Stimulated activated naive CD8-positive, alpha-beta T cell treated with anti-CD3 and anti-CD28 coated beads, Interleukin-15, Interleukin-2, amounts not matched to agents 100 U/mL and 50 U/mL, for 24 hours (primary cell): ENCODE data around the gene RCAN1.
A peak's percentile ranks its signal among the peaks of the same experiment; 100 is the strongest.
"Not testable (repeated sequence)": the region's sequence is repeated elsewhere in the genome, so short reads cannot be mapped to it uniquely, and the experiment has no call there.

Experiments used
- ATAC-seq: fragments of 150-1000 bp; cut with Tn5 transposase; one replicate; pipeline ENCODE4 v1.10.0; 2021
- DNase-seq: peaks from one replicate; pipeline ENCODE4 v3.0.0; 2021

Gene RCAN1

DNA sequence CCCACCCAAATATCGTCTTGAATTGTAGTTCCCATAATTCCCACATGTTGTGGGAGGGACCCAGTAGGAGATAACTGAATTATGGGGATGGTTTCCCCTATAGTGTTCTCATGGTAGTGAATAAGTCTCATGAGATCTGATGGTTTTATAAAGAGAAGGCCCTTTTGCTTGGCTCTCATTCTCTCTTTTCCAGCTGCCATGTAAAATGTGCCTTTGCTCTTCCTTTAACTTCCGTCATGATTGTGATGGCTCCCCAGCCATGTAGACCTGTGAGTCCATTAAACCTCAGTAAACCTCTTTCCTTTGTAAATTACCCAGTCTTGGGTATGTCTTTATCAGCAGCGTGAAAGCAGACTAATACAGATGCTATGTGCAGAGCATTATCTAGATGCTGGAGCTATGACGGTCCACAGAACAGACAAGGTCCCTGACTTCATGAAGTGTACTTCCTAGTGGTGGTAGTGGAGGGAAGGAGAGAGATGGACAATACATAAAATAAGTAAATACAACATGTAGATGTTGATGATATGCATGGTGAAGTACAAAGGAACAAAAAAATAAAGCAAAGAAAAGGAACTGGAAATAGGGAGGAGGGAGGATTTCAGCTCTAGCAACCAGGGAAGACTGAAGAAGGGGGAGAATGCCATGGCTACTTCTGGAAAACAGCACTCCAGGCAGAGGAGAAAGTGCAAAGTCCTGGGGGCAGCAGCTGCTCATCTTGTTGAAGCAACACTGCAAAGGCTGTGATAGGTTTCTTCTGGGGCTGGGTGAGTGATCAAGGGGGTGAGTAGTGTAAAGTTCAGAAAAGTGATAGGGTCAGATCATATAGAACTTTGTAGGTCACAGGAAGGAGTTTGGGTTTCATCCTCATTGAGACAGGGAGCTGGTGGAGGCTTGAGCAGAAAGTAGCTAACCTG is 6.8 kb upstream of the RCAN1 start:
- ATAC-seq = no peak

DNA sequence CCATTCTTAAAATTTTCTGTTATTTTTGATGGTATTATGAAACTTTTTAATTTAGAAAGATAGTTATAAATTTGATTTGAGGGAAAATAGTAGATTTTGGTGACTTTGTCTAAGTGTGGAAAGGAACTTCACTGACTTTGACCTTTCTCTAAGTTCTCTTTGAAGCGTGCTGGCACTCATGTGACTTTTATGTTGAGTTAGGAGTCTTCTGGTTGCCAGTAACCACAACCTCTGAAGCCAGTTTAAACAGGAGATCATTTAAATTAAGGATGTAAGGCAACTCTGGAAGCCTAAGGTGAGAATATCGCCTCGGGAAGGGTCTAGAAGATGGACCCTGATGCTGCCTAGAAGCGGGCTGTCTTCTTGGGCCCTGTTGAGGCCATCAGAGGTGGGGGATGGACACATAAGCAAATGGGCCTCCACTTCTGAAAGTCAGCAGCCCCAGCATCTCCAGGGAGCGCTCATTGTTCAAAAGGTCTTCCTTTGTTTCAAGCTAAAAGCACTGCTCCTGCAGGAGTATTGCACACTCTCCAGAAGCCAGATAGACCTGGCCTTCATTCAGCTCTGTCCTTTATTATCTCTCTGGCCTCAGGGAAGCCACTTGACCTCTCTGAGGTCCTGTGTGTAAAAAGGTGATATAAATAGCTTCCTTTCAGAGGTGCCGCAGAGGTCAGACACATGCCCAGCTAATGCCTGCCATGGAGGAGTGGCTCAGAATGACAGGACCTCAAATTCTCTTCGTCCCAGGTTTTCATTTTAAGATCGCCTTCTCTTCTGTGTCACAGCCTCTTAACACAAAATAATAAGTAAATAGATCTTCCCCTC is 5.1 kb upstream of the RCAN1 start:
- ATAC-seq (no peak), DNase-seq (no peak)

More for the DNA sequence above, 6.8 kb upstream of the RCAN1 start:
- no peak for DNase-seq

DNA sequence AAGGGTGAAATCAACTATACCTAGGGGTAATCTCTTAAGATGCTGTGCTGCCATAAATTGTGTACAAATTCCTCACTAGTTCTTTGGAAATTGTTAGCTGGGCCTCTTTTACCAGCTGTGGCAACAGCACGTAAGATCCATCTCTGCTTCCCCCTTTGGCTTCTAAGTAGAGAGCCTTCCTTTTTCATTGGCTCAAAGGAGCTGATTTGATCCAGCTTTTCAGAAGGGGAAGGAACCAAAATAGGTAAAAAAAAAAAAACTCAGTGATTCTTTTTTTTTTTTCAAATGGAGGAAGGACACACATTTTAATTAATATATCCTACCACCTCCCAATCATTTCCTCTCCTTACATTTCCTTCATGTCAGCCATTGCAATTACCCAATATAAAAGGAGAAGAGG is 4.0 kb upstream of the RCAN1 start:
- DNase-seq (no peak), ATAC-seq (no peak)

DNA sequence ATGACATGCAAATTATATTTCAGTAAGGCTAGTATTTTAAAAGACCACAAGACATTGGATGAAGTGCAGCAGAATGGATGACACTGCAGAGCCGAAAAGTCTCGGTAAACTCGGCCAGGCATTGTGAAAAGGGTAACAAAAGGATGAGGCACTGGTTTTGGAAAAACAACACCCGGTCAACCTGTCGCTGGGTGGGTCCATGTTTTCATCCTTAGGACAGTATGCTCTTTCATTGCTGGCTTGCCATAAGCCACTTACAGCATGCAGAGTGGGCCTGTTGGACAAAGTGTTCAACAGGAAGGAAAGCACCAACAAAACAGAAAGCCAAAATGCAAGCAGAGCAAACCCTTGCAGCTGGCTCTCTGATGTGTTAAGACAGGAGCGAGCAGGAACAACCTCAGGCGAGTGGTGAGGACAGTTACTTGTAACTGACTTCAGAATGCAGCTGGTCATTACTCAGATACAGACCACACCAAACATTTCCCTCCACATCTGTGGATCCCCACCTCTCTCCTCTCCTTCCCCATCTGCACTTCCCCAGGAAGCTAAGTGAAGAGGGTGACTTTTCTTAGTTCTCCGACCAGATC is 2.9 kb upstream of the RCAN1 start:
- no peak for DNase-seq
- ATAC-seq = no peak

DNA sequence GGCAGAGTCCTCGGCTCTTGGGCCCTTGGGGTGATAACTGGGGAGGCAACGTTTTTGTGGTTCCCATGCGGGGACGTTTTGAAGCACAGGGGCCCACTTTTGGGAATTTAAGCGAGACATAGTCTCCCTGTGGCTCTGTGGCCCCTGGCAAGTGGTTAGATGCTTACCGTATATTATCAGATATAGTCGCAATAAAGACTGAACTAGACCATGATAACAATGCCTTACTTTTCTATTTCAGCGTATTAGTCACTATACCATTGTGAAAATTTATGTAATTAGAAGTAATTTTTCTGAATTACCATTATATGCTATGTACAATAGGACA is 538 bp upstream of the RCAN1 start:
- no peak for ATAC-seq
- DNase-seq = no peak

DNA sequence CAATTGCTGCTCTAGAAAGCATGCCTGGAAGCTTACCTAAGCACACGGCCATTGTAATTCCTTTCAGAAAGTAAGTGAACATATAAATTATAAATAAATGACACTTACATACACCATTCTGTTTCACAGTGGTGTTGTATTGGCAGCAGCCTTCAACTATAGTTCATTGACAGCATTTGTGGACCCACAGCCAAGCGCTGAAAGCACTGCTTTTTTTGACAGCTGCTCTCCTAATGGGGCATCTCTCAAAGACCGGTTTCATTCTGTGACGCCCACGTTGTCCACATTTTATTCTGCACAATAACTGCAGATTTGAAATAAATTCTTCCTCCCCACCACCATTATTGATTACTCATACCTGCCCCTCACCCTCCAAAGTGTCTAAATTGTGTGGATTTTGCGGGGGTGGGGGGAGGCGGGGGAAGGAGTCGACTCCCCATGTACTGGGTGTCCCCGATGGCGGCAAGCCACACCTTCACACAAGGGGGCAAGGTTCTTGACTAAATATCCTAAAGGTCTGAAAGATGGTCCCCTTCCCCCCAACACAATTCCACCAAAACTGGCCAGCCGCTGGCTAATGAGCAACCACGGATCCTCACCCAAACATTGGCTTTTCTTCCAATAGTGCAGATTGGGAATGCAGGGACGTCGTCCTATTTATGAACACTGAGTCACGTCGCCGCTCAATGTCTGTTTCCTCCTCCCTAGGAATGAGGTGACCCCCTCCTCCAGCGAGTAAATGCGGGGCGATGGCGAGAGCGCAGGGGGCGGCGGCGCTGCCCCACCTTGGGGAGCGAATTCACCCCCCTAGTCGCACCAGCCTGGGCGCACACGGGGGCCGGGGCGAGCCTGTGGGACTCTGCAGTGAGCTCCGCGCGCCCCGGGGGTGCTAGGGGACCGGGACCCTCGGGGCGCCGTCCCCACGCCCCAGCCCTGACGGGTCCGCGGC is 960 bp downstream of the RCAN1 start:
- ATAC-seq (no peak), DNase-seq (peak; percentile 13)

DNA sequence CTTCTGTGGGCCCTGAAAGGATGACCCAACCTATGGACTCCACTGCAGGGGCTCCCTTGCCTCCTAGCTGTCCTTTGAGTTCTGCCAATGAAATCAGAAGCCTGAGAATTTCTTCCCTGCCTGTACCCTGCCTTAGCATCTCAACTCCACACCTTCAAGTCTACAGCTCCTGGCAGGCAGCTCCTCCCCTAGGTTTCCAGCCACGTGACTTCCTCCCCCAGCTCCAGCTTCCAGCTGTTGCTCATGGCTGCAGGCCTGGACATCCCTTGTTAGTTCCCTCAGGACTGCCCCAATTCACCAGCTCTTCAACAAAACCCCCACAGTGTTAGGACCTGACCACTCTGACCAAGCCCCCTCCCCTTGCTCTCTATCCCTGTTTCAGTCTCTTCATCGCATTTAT is 2.4 kb downstream of the RCAN1 start:
- DNase-seq = no peak
- ATAC-seq = no peak

DNA sequence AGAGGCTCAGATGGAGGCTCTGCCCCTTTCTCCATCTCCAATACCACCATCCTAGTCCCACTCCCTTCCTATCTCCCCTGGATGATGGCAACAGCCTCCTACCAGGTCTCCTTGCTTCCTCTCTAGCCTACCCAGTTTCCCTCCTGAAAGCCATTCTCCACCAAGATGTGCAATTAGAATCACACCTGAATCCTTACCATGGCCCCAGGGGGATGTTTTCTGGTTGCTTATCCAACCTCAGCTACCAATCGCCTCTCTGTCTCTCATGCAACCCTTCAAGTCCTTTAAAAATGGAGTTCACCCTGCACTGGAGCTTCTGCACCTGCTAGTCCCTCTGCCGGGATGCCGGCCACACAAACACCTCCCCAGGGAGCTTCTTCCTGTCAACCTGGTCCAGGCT is 2.9 kb downstream of the RCAN1 start:
- no peak for DNase-seq
- no peak for ATAC-seq

DNA sequence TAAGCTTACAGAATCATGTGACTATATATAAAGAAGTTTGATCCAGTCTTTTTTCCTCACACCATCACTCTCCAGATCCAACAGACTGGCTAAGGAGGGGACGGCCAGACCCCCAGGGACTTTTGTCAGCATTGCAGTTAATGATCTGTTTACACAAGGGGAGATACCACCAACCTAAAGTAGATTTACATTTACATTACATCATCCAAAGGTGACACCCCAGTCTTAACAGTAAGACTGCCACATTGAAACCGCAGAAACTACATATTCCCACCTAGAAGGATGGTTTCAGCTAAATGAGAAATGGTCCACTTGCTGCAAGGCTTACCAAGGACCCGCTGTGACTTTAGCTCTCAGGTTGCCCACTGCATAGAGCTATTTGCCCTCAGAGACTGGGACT is 3.4 kb downstream of the RCAN1 start:
- DNase-seq = no peak

DNA sequence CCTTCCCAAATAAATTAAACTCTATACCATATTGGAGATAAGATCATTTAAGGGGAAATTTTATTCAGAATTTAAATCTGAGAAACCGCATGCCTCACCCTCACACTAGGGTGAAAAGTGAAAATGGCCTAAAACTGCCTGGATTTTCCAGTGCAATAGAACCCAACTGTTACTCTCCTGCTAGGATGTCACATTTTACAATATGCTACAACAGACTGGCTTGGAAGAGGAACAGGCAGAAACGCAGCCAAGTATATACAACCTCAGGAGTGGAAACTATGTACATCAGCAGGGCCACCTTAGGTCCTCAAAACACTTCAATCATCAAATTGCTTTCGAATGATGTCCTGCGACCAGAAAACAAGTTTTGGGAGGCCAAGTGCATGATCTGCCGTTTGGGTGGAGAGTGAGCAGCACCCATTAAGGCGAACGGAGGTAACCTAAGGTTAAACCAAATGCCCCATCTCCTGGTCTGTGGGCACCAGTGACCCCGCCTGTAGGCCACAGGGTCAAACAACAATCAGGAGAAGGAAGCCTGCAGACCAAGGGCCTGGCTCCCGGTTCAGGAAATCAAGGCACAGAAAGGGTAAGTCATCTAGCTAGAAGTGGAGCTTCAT is 4.9 kb downstream of the RCAN1 start:
- ATAC-seq (no peak), DNase-seq (no peak)

More for the DNA sequence above, 3.4 kb downstream of the RCAN1 start:
- ATAC-seq = no peak

DNA sequence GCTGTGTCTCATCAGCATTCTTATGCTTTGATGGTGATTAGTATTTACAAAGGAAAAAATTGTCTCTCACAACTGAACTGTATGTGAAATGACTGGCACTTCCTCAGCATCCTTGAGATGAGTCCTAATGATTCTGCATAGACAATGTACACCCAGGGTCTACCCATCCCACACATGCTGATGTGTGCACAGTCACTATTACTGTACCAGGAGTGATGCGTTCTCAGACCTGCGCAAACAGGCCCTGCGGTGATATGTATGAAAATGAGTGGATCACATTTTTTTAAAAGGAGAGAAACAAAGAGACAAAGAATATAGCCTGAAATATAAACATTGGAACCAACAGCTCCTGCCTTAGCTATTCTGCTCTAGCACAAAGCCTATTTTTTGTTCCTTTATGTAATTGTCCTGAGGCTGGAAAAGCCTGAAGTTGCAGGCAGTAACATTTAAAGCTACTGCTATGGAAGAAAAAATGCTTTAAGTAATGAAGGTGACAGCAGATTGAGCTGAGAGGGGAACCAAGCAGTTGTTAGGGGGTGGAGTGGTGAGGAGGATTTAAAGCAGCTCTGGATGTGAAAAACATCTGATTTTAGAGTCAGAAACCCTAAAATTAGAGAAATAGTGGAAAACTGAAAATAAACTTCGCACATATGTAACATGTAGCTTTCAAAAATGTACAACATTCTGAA is 5.5 kb downstream of the RCAN1 start:
- DNase-seq (no peak), ATAC-seq (no peak)

DNA sequence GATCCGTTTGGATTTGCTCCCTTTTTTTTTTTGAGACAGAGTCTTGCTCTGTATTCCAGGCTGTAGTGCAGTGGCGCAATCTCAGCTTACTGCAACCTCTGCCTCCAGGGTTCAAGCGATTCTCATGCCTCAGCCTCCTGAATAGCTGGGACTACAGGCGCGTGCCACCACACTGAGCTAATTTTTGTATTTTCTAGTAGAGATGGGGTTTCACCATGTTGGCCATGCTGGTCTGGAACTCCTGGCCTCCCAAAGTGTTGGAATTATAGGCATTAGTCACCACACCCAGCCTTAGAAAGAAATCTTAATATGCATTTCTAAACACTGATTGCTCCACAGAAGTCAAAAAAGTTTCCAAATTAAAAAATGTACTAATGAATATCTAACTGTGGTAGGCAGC is 7.5 kb downstream of the RCAN1 start:
- not testable (repeated sequence) for DNase-seq, ATAC-seq

DNA sequence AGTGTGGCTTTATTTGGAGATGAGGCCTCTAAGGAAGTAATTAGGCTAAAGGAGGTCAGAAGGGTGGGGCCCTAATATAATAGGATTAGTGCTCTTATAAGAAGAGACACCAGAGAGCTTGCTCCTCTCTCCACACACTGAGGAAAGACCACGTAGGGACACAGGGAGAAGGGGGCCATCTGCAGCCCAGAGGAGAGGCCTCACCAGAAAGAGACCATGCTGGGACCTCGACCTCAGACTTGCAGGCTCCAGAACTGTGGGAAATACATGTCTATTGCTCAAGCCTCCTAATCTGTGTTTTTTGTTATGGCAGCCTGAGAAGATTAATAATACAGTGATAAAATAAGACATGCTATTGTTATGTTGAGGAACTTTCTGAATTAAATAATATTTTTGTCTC is 8.3 kb downstream of the RCAN1 start:
- DNase-seq (no peak), ATAC-seq (no peak)

DNA sequence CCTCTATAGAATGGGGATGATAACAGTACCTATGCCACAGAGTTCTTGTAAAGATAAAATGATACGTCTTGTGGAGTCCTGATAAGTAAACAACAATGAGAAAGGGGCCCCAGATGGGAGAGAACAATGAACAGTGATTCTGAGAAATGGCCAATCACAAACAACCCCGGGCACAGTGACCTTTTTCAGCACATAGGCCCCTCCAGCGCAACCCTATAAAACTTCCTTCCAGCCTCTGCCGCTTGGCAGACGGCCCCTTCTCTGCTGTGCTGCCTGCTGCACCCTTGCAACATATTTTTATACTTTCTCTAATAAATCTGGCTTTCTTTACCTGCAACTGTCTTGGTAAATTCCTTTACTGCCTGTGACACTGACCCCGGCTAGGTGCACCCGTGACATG is 8.9 kb downstream of the RCAN1 start:
- ATAC-seq = no peak
- DNase-seq = no peak

DNA sequence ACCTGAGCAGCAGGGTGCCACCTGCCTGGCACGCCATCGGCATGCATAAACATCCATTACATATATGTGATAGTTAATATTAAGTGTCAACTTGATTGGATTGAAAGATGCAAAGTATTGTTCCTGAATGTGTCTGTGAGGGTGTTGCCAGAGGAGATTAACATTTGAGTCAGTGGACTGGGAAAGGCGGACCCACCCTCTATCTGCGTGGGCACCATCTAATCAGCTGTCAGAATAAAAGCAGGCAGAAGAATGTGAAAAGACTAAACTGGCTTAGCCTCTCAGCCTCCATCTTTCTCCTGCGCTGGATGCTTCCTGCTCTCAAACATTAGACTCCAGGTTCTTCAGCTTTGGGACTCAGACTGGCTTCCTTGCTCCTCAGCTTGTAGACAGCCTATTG is 10.0 kb downstream of the RCAN1 start:
- not testable (repeated sequence) for DNase-seq

DNA sequence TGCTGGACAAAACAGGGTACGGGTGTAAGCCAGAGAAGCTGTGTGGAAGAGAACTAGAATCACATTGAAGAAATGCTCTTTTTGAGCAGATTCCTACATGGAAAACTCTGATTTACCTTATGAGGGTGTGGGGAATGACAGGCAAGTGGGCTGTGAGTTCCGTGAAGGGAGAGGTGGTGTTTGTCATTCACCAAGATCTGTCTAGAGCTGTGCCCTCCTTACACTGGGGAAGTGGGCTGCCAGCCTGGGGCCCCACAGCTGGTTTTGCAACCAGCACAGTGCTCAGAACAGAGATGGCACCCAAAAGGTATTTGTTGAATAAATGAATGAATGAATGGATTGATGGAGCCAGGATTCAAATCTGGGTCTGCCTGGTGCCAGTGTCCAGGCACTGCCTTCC is 10.4 kb downstream of the RCAN1 start:
- no peak for DNase-seq
- ATAC-seq = no peak

More for the DNA sequence above, 10.0 kb downstream of the RCAN1 start:
- not testable (repeated sequence) for ATAC-seq

DNA sequence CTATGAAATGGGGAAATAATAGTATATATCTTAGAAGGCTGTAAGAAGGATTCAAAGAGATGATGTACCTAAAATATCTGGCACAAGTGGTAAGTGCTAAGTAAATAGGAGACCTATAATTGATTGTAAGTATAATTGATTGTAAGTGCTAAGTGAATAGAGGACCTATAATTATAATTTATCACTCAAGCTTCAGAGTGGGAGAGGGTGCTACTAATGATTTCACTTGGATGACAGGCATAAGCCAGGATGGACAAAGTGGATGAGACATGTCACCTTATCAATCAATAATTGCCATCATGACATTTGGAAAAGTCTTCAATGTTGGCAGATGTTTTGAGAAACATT is 11.2 kb downstream of the RCAN1 start:
- ATAC-seq = no peak
- DNase-seq = no peak

DNA sequence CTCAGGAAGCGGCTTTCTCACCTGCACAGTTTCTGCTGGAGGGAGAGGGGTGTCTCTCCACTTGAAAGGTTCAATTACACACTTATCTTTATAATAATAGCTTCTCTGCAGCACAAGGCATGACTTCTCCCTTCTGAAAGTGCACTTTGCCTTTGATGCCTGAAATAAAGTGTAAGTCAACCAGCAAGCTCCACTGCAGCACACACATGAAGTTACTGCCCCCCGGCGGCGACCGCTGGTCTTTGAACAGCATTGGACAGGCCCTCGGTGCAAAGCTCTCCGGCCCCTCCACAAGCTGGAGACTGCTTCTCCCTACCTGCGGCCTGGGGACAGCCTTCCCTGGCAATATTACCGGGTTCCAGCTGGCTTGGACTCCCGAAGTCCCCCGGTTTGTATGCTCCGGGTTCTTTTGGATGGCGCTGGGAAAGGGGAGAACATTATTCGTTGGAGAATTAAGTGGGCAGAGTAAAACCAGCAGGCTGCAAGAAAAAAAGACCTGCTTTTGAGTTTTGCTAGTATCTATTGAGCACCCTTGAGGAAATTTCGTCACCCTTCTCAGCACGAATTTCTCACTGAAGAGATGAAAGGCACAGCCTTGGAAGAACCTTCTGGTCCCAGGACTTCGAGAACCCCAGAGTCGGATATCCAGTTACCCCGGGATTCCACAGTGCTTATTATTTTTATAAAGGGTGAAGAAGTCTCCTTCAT is 11.8 kb downstream of the RCAN1 start:
- peak; percentile 92 for ATAC-seq
- DNase-seq = peak; percentile 78

DNA sequence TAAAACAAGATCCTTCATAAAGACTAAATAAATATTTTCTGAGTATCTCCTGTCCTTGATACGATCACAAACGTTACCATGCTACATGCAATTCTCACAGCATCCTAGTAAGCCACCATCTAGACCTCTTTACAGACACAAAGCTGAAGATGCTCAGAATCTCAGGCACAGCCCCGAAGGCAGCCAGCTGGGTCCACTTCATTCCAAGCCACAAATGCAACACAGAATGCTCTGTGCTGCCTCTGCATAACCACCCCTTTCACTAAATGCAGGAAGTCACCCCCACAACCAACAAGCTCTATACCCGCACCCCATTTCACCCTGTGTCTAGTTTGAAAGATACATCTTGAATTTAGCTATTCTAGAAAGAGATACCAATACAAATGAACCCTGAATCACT is 12.9 kb downstream of the RCAN1 start:
- ATAC-seq (no peak), DNase-seq (no peak)

DNA sequence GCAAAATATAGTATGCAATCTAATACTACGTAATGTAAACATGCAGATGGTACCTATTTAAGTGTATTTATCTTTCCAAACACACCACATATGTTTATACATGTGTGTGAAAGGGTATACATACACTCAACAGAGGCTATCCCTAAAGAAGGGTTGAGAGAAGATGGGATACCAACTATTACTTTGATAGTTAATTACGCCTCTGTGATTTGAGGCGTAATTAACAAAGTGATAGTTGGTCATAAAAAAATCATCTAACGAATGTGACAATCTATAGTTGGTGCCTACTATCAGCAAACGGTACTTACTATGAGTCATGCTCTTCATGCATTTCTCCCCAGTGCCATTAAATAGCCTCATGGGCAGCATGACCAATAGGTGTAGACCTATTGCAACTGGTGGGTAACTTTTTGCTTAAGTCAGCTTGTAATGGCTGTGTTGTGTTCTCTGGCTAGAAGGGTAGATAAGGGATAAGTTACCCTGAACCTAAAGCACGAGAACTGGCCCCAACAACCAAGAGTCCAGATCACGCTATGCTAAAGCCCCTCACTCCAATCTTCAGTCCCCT is 15.3 kb downstream of the RCAN1 start:
- no peak for DNase-seq
- ATAC-seq = no peak
